ENCODE results near the gene SLC9A8. TPM values are rescaled to one million over a fixed set of nuclear protein-coding genes. Genes with fewer than 3 reads are reported as not detected.

SLC9A8 gene
- total RNA-seq, 1 experiment from 2014 or later = 6.7 TPM

- no peak overlapping the region for H3K9ac ChIP-seq (ENCODE audit: low read length)
These were observed 80.8 kb downstream of the SLC9A8 start for GRCh38 chr20:49893242-49894072.

More at GRCh38 chr20:49893242-49894072, 80.8 kb downstream of the SLC9A8 start:
- DNase-seq (ENCODE audit: low read depth, low spot score) = no peak
- Histone ChIP-seq H3K27me3 (ENCODE audit: insufficient read depth, low read length) (no peaks in the 10 kb centered on the region), H2AFZ (ENCODE audit: low read depth, low read length, poor library complexity, severe bottlenecking) (no peak overlapping the region), H3K4me2 (ENCODE audit: low read length) (no peak overlapping the region), H3K4me1 (ENCODE audit: control insufficient read depth in 1 of 2, insufficient read depth in 2 of 2, low read length in 2 of 2) (peaks cover 0 to under 1% of the 10 kb centered on the region in 2 experiments; a peak in 1 of 4 replicates), H3K36me3 (ENCODE audit: control insufficient read depth in 1 of 2, insufficient read depth in 2 of 2, low read length in 2 of 2) (no peaks in the 10 kb centered on the region), H3K27ac (ENCODE audit: low read depth, low read length) (no peak overlapping the region), H3K79me2 (ENCODE audit: insufficient read depth, low read length) (no peaks in the 10 kb centered on the region), H3K9me2 (ENCODE audit: insufficient read depth) (no peaks in the 10 kb centered on the region), H4K20me1 (ENCODE audit: insufficient read depth) (no peaks in the 10 kb centered on the region), H3K4me3 (replicated peaks in 1 of 2; ENCODE audit: low read depth in 1 of 2, low read length in 2 of 2) (no peak overlapping the region), H3K9me3 (ENCODE audit: control insufficient read depth in 1 of 2, insufficient read depth in 1 of 2, low read depth in 1 of 2, low read length in 2 of 2) (no peaks in the 10 kb centered on the region)
- ChIA-PET POLR2A (no interaction called here), RAD21 (ENCODE audit: low non-redundant PET in 1 of 2, low total read pairs in 2 of 2, uncharacterized antibody in 2 of 2, unreplicated experiment in 2 of 2) (no interaction called here), CTCF (no interaction called here)
- TF ChIP-seq ELF1 (IDR thresholded peaks at IDR 0.05; ENCODE audit: borderline replicate concordance, low read depth) (no peak), JUND (IDR thresholded peaks at IDR 0.05) (no peak), EGR1 (IDR thresholded peaks at IDR 0.05; ENCODE audit: low read depth) (no peak), EZH2 (IDR thresholded peaks at IDR 0.05) (no peak), ZFX (IDR thresholded peaks at IDR 0.05) (no peak), MAX (IDR thresholded peaks at IDR 0.05) (no peak), EZH2phosphoT487 (IDR thresholded peaks at IDR 0.05; ENCODE audit: borderline replicate concordance) (no peak), POLR2AphosphoS5 (IDR thresholded peaks at IDR 0.05; ENCODE audit: low read depth, low read length) (no peak), FOSL1 (IDR thresholded peaks at IDR 0.05; ENCODE audit: low read depth) (no peak), ZBTB33 (IDR thresholded peaks at IDR 0.05; ENCODE audit: extremely low read depth, insufficient replicate concordance, low read length) (no peak), YY1 (IDR thresholded peaks at IDR 0.05; ENCODE audit: extremely low read depth, insufficient replicate concordance, low read depth, low read length) (no peak), CBX3 (IDR thresholded peaks at IDR 0.05; ENCODE audit: low read depth) (no peak), CEBPB (IDR thresholded peaks at IDR 0.05; ENCODE audit: low read depth) (no peak), ZNF274 (IDR thresholded peaks at IDR 0.05; ENCODE audit: low read depth, low read length) (no peak), SP1 (IDR thresholded peaks at IDR 0.05; ENCODE audit: low read depth) (no peak), ATF3 (IDR thresholded peaks at IDR 0.05) (no peak)
- intact Hi-C loops (cut with micrococcal nuclease) = no loop called here
- no peak for ATAC-seq
- no TSS peak for BruUV-seq (replicated peaks)
